H9 (cell line): ENCODE results near the gene CRK. TPM values are rescaled to one million over a fixed set of nuclear protein-coding genes. Genes with fewer than 3 reads are reported as not detected.

ENCODE experiments used
- DNase-seq: peaks from one replicate; pipeline ENCODE4 v3.0.0-alpha.2; 2017
- H2AFZ ChIP-seq: one replicate; pipeline ENCODE4 v1.6.1; 2013; ENCODE audit warnings: mild to moderate bottlenecking, low read length, control low read depth, moderate library complexity
- H2AK5ac ChIP-seq: 2 replicates; pipeline ENCODE4 v1.6.1; 2013; ENCODE audit warnings: low read length, control low read depth, mixed read lengths; ENCODE audit not compliant: insufficient read length
- H2BK120ac ChIP-seq: one replicate; pipeline ENCODE4 v1.6.1; 2013; ENCODE audit warnings: low read depth, mild to moderate bottlenecking, low read length, control low read depth, inconsistent platforms; ENCODE audit not compliant: poor library complexity, severe bottlenecking
- H2BK12ac ChIP-seq: 2 replicates; pipeline ENCODE4 v1.6.1; 2013; ENCODE audit warnings: low read length, control low read depth, mixed read lengths, low read depth; ENCODE audit not compliant: insufficient read length
- H2BK15ac ChIP-seq: 2 replicates; pipeline ENCODE4 v1.6.1; 2013; ENCODE audit warnings: low read depth, low read length, control low read depth
- H2BK20ac ChIP-seq: one replicate; pipeline ENCODE4 v1.6.1; 2013; ENCODE audit warnings: low read depth, mild to moderate bottlenecking, low read length, control low read depth, inconsistent platforms; ENCODE audit not compliant: poor library complexity, severe bottlenecking
- H2BK5ac ChIP-seq: 2 replicates; pipeline ENCODE4 v1.6.1; 2013; ENCODE audit warnings: low read length, control low read depth, mixed read lengths; ENCODE audit not compliant: insufficient read length
- H3K14ac ChIP-seq: 2 replicates; pipeline ENCODE4 v1.6.1; 2013; ENCODE audit warnings: low read length, control low read depth; ENCODE audit not compliant: insufficient read depth
- H3K18ac ChIP-seq: 2 replicates; pipeline ENCODE4 v1.6.1; 2013; ENCODE audit warnings: low read depth, mild to moderate bottlenecking, mixed read lengths, low read length, control low read depth; ENCODE audit not compliant: insufficient read length
- H3K23ac ChIP-seq: 2 replicates; pipeline ENCODE4 v1.6.1; 2013; ENCODE audit warnings: low read length, control low read depth, mixed read lengths, low read depth; ENCODE audit not compliant: insufficient read length
- H3K23me2 ChIP-seq: 2 replicates; pipeline ENCODE4 v1.6.1; 2013; ENCODE audit warnings: low read depth, mild to moderate bottlenecking, mixed read lengths, low read length, control low read depth; ENCODE audit not compliant: insufficient read length, poor library complexity, severe bottlenecking
- H3K27ac ChIP-seq: 2 replicates; pipeline ENCODE4 v1.5.1; 2013; ENCODE audit warnings: low read length, control low read depth, mixed read lengths, low read depth; ENCODE audit not compliant: insufficient read length
- H3K27me3 ChIP-seq: 2 replicates; pipeline ENCODE4 v1.6.1; 2013; ENCODE audit warnings: low read length, control low read depth, inconsistent platforms; ENCODE audit not compliant: insufficient read depth
- H3K4ac ChIP-seq: 2 replicates; pipeline ENCODE4 v1.6.1; 2013; ENCODE audit warnings: low read depth, mild to moderate bottlenecking, control low read depth, inconsistent platforms, low read length, moderate library complexity
- H3K4me1 ChIP-seq: 2 replicates; pipeline ENCODE4 v1.6.1; 2013; ENCODE audit warnings: low read length, control low read depth, inconsistent platforms; ENCODE audit not compliant: insufficient read depth
- H3K4me2 ChIP-seq: 2 replicates; pipeline ENCODE4 v1.6.1; 2013; ENCODE audit warnings: low read length, control low read depth, mixed read lengths; ENCODE audit not compliant: insufficient read length, insufficient read depth
- H3K56ac ChIP-seq: 2 replicates; pipeline ENCODE4 v1.6.1; 2013; ENCODE audit warnings: low read depth, mild to moderate bottlenecking, mixed read lengths, low read length, control low read depth; ENCODE audit not compliant: insufficient read length
- H3K79me1 ChIP-seq: 2 replicates; pipeline ENCODE4 v1.6.1; 2013; ENCODE audit warnings: low read depth, mild to moderate bottlenecking, moderate library complexity, low read length, control low read depth, inconsistent platforms; ENCODE audit not compliant: insufficient read depth, poor library complexity, severe bottlenecking
- H3K79me2 ChIP-seq: 2 replicates; pipeline ENCODE4 v1.6.1; 2013; ENCODE audit warnings: low read length, control low read depth, inconsistent platforms; ENCODE audit not compliant: insufficient read depth
- H3K9ac ChIP-seq: 2 replicates; pipeline ENCODE4 v1.6.1; 2013; ENCODE audit warnings: low read length, control low read depth, mixed read lengths; ENCODE audit not compliant: insufficient read length; ENCODE audit errors: extremely low read depth
- H3K9me3 ChIP-seq: one replicate; pipeline ENCODE4 v1.6.1; 2013; ENCODE audit warnings: low read depth, low read length, inconsistent platforms; ENCODE audit not compliant: control insufficient read depth
- H3T11ph ChIP-seq: one replicate; pipeline ENCODE4 v1.6.1; 2013; ENCODE audit warnings: mild to moderate bottlenecking, low read length, control low read depth, inconsistent platforms
- H4K20me1 ChIP-seq: one replicate; pipeline ENCODE4 v1.6.1; 2013; ENCODE audit not compliant: control insufficient read depth, insufficient read length, insufficient read depth
- H4K5ac ChIP-seq: 2 replicates; pipeline ENCODE4 v1.6.1; 2013; ENCODE audit warnings: low read depth, mild to moderate bottlenecking, mixed read lengths, low read length, control low read depth; ENCODE audit not compliant: insufficient read length
- H4K8ac ChIP-seq: replicated peaks from 2 replicates; pipeline ENCODE4 v1.6.1; 2013; ENCODE audit warnings: low read length, control low read depth, mixed read lengths, low read depth; ENCODE audit not compliant: insufficient read length
- H4K91ac ChIP-seq: 2 replicates; pipeline ENCODE4 v1.6.1; 2013; ENCODE audit warnings: low read depth, mild to moderate bottlenecking, moderate library complexity, mixed read lengths, low read length, control low read depth; ENCODE audit not compliant: insufficient read length
- H3K27ac Mint-ChIP-seq, 3 experiments: 2 replicates in 2 of 3; 3 replicates in 1 of 3; pipeline ENCODE4 v1.8.0; 2020 to 2021; ENCODE audit warnings: mixed read lengths in 3 of 3, mild to moderate bottlenecking in 1 of 3, moderate library complexity in 1 of 3
- H3K27me3 Mint-ChIP-seq: 2 replicates; pipeline ENCODE4 v1.8.0; 2021; ENCODE audit warnings: low read depth, mild to moderate bottlenecking, moderate library complexity, mixed read lengths
- H3K36me3 Mint-ChIP-seq, 3 experiments: 2 replicates in 2 of 3; 3 replicates in 1 of 3; pipeline ENCODE4 v1.8.0; 2020 to 2021; ENCODE audit warnings: low read depth in 3 of 3, mixed read lengths in 3 of 3; ENCODE audit not compliant: insufficient read depth in 1 of 3
- H3K4me1 Mint-ChIP-seq, 2 experiments: 2 replicates each; pipeline ENCODE4 v1.8.0; 2020; ENCODE audit warnings: mixed read lengths in 2 of 2
- H3K4me3 Mint-ChIP-seq, 2 experiments: 2 replicates in 1 of 2; 3 replicates in 1 of 2; pipeline ENCODE4 v1.8.0; 2020 to 2021; ENCODE audit warnings: mild to moderate bottlenecking in 2 of 2, mixed read lengths in 2 of 2, moderate library complexity in 1 of 2
- H3K9me3 Mint-ChIP-seq, 2 experiments: 2 replicates in 1 of 2; 3 replicates in 1 of 2; pipeline ENCODE4 v1.8.0; 2020; ENCODE audit warnings: mild to moderate bottlenecking in 2 of 2, mixed read lengths in 2 of 2, moderate library complexity in 1 of 2
- WGBS: extraction: QIAGEN DNeasy Blood & Tissue Kit; methylation state at CpG from one replicate; pipeline ENCODE4 v1.1.7; 2013; ENCODE audit warnings: missing lambda C conversion rate, low lambda C conversion rate, mixed read lengths; ENCODE audit not compliant: insufficient read length; ENCODE audit errors: extremely low coverage; 5-methylcytosine and 5-hydroxymethylcytosine counted together
- total RNA-seq: library from RNA; stranded (reverse); gene quantifications from 2 replicates; pipeline ENCODE4 v1.2.1, GENCODE V29; 2021
- TF ChIP-seq, protein P1 (sequence below): fragments of 200-600 bp; sonication (generic); conservative IDR thresholded peaks from 3 replicates; pipeline ENCODE4 v1.8.0; 2021; ENCODE audit warnings: antibody characterized with exemption, mild to moderate bottlenecking

The CRK gene
- total RNA-seq, 1 experiment from 2014 or later: 58.9 TPM

GRCh38 chr17:1375615-1376014, 80.4 kb downstream of the CRK start:
- Histone ChIP-seq H2AK5ac (no peak overlapping the region), H3K9me3 (no peaks in the 10 kb centered on the region), H3K23me2 (no peaks in the 10 kb centered on the region), H4K91ac (no peak overlapping the region), H3K79me2 (peaks cover 96% of the 10 kb centered on the region), H2BK20ac (no peak overlapping the region), H4K20me1 (no peaks in the 10 kb centered on the region), H4K5ac (no peak overlapping the region), H3K18ac (no peak overlapping the region), H2AFZ (no peak overlapping the region), H3K4me2 (no peak overlapping the region), H3K79me1 (peaks cover 4% of the 10 kb centered on the region), H3K23ac (no peak overlapping the region), H3K56ac (no peak overlapping the region), H3K27me3 (no peaks in the 10 kb centered on the region), H3K4ac (no peak overlapping the region), H2BK5ac (no peak overlapping the region), H2BK15ac (no peak overlapping the region), H3K27ac (no peak overlapping the region), H3T11ph (no peak overlapping the region), H3K9ac (no peak overlapping the region), H2BK120ac (no peak overlapping the region), H3K4me1 (no peaks in the 10 kb centered on the region; the same call in 1 of the 2 replicates), H4K8ac (no peak overlapping the region), H2BK12ac (no peak overlapping the region), H3K14ac (no peak overlapping the region)
- Mint-ChIP-seq H3K27me3 (no peaks in the 10 kb centered on the region), H3K4me1 (peaks cover 41 to 55% of the 10 kb centered on the region in 2 experiments), H3K4me3 (no peak overlapping the region), H3K27ac (peak overlapping the region in 1 of 3 experiments; percentile 66; a peak in 2 of 7 replicates), H3K9me3 (no peaks in the 10 kb centered on the region), H3K36me3 (peaks cover 3 to 33% (median 31%) of the 10 kb centered on the region in 3 experiments; a peak in 6 of 7 replicates)
- DNase-seq: no peak
- TF ChIP-seq, protein P1, sequence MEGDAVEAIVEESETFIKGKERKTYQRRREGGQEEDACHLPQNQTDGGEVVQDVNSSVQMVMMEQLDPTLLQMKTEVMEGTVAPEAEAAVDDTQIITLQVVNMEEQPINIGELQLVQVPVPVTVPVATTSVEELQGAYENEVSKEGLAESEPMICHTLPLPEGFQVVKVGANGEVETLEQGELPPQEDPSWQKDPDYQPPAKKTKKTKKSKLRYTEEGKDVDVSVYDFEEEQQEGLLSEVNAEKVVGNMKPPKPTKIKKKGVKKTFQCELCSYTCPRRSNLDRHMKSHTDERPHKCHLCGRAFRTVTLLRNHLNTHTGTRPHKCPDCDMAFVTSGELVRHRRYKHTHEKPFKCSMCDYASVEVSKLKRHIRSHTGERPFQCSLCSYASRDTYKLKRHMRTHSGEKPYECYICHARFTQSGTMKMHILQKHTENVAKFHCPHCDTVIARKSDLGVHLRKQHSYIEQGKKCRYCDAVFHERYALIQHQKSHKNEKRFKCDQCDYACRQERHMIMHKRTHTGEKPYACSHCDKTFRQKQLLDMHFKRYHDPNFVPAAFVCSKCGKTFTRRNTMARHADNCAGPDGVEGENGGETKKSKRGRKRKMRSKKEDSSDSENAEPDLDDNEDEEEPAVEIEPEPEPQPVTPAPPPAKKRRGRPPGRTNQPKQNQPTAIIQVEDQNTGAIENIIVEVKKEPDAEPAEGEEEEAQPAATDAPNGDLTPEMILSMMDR: no peak
- no CpG with 5 or more reads among the region's 2 CpGs for WGBS
